SK-N-SH treated with all-trans-retinoic acid at 6 μM for 48 hours (cell line): Measurements from ENCODE around the gene SLC4A3.

ENCODE experiments used
- ATAC-seq: fragments of 200-7000 bp; cut with Tn5 transposase; 3 replicates; pipeline ENCODE4 v1.9.1; 2020; ENCODE audit warnings: mild to moderate bottlenecking, moderate library complexity
- BACH2 ChIP-seq: fragments of 250-450 bp; sonication (Bioruptor Pico); IDR thresholded peaks from 2 replicates; pipeline ENCODE4 v1.9.0; 2021; ENCODE audit warnings: mild to moderate bottlenecking, borderline replicate concordance
- CREB5 ChIP-seq: fragments of 250-450 bp; sonication (Bioruptor Pico); IDR thresholded peaks from 2 replicates; pipeline ENCODE4 v1.5.1; 2020; ENCODE audit warnings: low read depth, mild to moderate bottlenecking, moderate library complexity
- CSDC2 ChIP-seq: fragments of 250-450 bp; sonication (Bioruptor Pico); IDR thresholded peaks from 2 replicates; pipeline ENCODE4 v1.5.0; 2020; ENCODE audit warnings: mild to moderate bottlenecking, moderate library complexity
- ESRRG ChIP-seq: fragments of 250-450 bp; sonication (Bioruptor Pico); IDR thresholded peaks from 2 replicates; pipeline ENCODE4 v1.6.1; 2021; ENCODE audit warnings: mild to moderate bottlenecking
- GLIS3 ChIP-seq: fragments of 250-450 bp; sonication (Bioruptor Pico); IDR thresholded peaks from 2 replicates; pipeline ENCODE4 v1.5.0; 2020; ENCODE audit warnings: mild to moderate bottlenecking, moderate library complexity
- ISL1 ChIP-seq: fragments of 250-450 bp; sonication (Bioruptor Pico); IDR thresholded peaks from 2 replicates; pipeline ENCODE4 v2.1.2; 2022; ENCODE audit warnings: mild to moderate bottlenecking, moderate library complexity
- OSR1 ChIP-seq: fragments of 250-450 bp; sonication (Bioruptor Pico); IDR thresholded peaks from 2 replicates; pipeline ENCODE4 v1.8.0; 2022; ENCODE audit warnings: moderate library complexity, mild to moderate bottlenecking, inconsistent platforms
- PATZ1 ChIP-seq: fragments of 250-450 bp; sonication (Bioruptor Pico); IDR thresholded peaks from 2 replicates; pipeline ENCODE4 v1.8.0; 2020; ENCODE audit warnings: mild to moderate bottlenecking, moderate library complexity, borderline replicate concordance
- POU6F1 ChIP-seq: fragments of 250-450 bp; sonication (Bioruptor Pico); IDR thresholded peaks from 2 replicates; pipeline ENCODE4 v1.8.0; 2021; ENCODE audit warnings: low read depth, mild to moderate bottlenecking, moderate library complexity, borderline replicate concordance
- PPARA ChIP-seq: fragments of 250-450 bp; sonication (Bioruptor Pico); IDR thresholded peaks from 2 replicates; pipeline ENCODE4 v1.5.0; 2020; ENCODE audit warnings: mild to moderate bottlenecking, borderline replicate concordance
- RARB ChIP-seq: fragments of 250-450 bp; sonication (Bioruptor Pico); IDR thresholded peaks from 2 replicates; pipeline ENCODE4 v1.8.0; 2021; ENCODE audit warnings: mild to moderate bottlenecking, moderate library complexity
- SNAI2 ChIP-seq: fragments of 250-450 bp; sonication (Bioruptor Pico); IDR thresholded peaks from 2 replicates; pipeline ENCODE4 v1.5.0; 2020; ENCODE audit warnings: mild to moderate bottlenecking, moderate library complexity
- TCF4 ChIP-seq: fragments of 250-450 bp; sonication (Bioruptor Pico); IDR thresholded peaks from 2 replicates; pipeline ENCODE4 v1.8.0; 2021; ENCODE audit warnings: mild to moderate bottlenecking, moderate library complexity, borderline replicate concordance
- ZC3H10 ChIP-seq: fragments of 250-450 bp; sonication (Bioruptor Pico); IDR thresholded peaks from 2 replicates; pipeline ENCODE4 v1.5.1; 2021; ENCODE audit warnings: mild to moderate bottlenecking, moderate library complexity
- ZFP3 ChIP-seq: fragments of 250-450 bp; sonication (Bioruptor Pico); IDR thresholded peaks from 2 replicates; pipeline ENCODE4 v1.5.0; 2020; ENCODE audit warnings: mild to moderate bottlenecking, moderate library complexity
- ZFP30 ChIP-seq: fragments of 450-650 bp; formaldehyde crosslinking; IDR thresholded peaks from 2 replicates; pipeline ENCODE4 v1.5.0; 2022; ENCODE audit warnings: mild to moderate bottlenecking, moderate library complexity
- ZNF565 ChIP-seq: fragments of 450-650 bp; formaldehyde crosslinking; conservative IDR thresholded peaks from 2 replicates; pipeline ENCODE4 v1.5.0; 2020; ENCODE audit warnings: low read depth, mild to moderate bottlenecking, moderate library complexity
- ZNF70 ChIP-seq: fragments of 450-650 bp; formaldehyde crosslinking; IDR thresholded peaks from 2 replicates; pipeline ENCODE4 v1.5.0; 2020; ENCODE audit warnings: mild to moderate bottlenecking, moderate library complexity
- ZNF8 ChIP-seq: fragments of 450-650 bp; formaldehyde crosslinking; IDR thresholded peaks from 2 replicates; pipeline ENCODE4 v1.5.0; 2020; ENCODE audit warnings: mild to moderate bottlenecking, moderate library complexity

Gene SLC4A3

GRCh38 chr2:219591091-219591490 lies 36.3 kb upstream of the SLC4A3 start (continued):
- TF ChIP-seq CREB5, result no peak
- TF ChIP-seq ZFP3, result no peak
- TF ChIP-seq SNAI2 (CRISPR knock-in tag), result no peak
- no peak for TF ChIP-seq ISL1 (CRISPR knock-in tag)

GRCh38 chr2:219592736-219593135 lies 34.7 kb upstream of the SLC4A3 start:
- no peak for ATAC-seq
- TF ChIP-seq POU6F1 (no peak), GLIS3 (CRISPR knock-in tag) (no peak), ZNF8 (no peak), ZFP30 (CRISPR knock-in tag) (no peak), CREB5 (no peak)

- ATAC-seq, result no peak
These were observed 34.3 kb upstream of the SLC4A3 start for GRCh38 chr2:219593154-219593553.

GRCh38 chr2:219595256-219595655 lies 32.2 kb upstream of the SLC4A3 start:
- TF ChIP-seq ZFP3, result no peak
- no peak for TF ChIP-seq BACH2 (CRISPR knock-in tag)
- no peak for TF ChIP-seq ZC3H10
- TF ChIP-seq GLIS3 (CRISPR knock-in tag), result no peak
- no peak for TF ChIP-seq RARB (CRISPR knock-in tag)
- no peak for TF ChIP-seq TCF4
- TF ChIP-seq ZFP30 (CRISPR knock-in tag), result no peak
- TF ChIP-seq ZNF70 (CRISPR knock-in tag), result no peak
- no peak for TF ChIP-seq POU6F1
- TF ChIP-seq PPARA (CRISPR knock-in tag), result no peak
- no peak for TF ChIP-seq ISL1 (CRISPR knock-in tag)
- no peak for TF ChIP-seq PATZ1 (CRISPR knock-in tag)
- TF ChIP-seq OSR1 (CRISPR knock-in tag), result no peak
- TF ChIP-seq ZNF565, result no peak
- no peak for TF ChIP-seq CREB5
- no peak for TF ChIP-seq ZNF8
- no peak for TF ChIP-seq ESRRG (CRISPR knock-in tag)
- TF ChIP-seq SNAI2 (CRISPR knock-in tag), result no peak
- ATAC-seq, result no peak

More at GRCh38 chr2:219593154-219593553, 34.3 kb upstream of the SLC4A3 start:
- TF ChIP-seq GLIS3 (CRISPR knock-in tag) (no peak), CSDC2 (no peak), POU6F1 (no peak)
